MM.1S (cell line): ENCODE measurements around the gene IL1RAP.

ENCODE experiments used
- DNase-seq: peaks from one replicate; pipeline ENCODE4 v3.0.0-alpha.2; 2015
- H2AFZ ChIP-seq: fragments of 300-600 bp; sonication (generic); 2 replicates; pipeline ENCODE4 v1.6.0; 2016; ENCODE audit warnings: antibody characterized with exemption, low read length
- H3F3A ChIP-seq: fragments of 300-600 bp; sonication (generic); 2 replicates; pipeline ENCODE4 v1.6.1; 2016; ENCODE audit warnings: mild to moderate bottlenecking, antibody characterized with exemption, low read length, moderate library complexity, mixed read lengths; ENCODE audit not compliant: insufficient read depth
- H3K27ac ChIP-seq: fragments of 300-600 bp; sonication (generic); 2 replicates; pipeline ENCODE4 v1.5.1; 2016; ENCODE audit warnings: mild to moderate bottlenecking, low read length
- H3K27me3 ChIP-seq: fragments of 300-600 bp; sonication (generic); replicated peaks from 2 replicates; pipeline ENCODE4 v1.6.0; 2016; ENCODE audit warnings: low read length; ENCODE audit not compliant: insufficient read depth
- H3K36me3 ChIP-seq: fragments of 300-600 bp; sonication (generic); replicated peaks from 2 replicates; pipeline ENCODE4 v1.6.1; 2016; ENCODE audit warnings: mild to moderate bottlenecking, low read length, mixed read lengths; ENCODE audit not compliant: insufficient read depth
- H3K4me1 ChIP-seq: fragments of 300-600 bp; sonication (generic); 2 replicates; pipeline ENCODE4 v1.6.1; 2016; ENCODE audit warnings: low read length, mixed read lengths
- H3K4me2 ChIP-seq: fragments of 300-600 bp; sonication (generic); 2 replicates; pipeline ENCODE4 v1.6.0; 2016; ENCODE audit warnings: low read depth, low read length
- H3K4me3 ChIP-seq: fragments of 300-600 bp; sonication (generic); 2 replicates; pipeline ENCODE4 v1.5.1; 2016; ENCODE audit warnings: low read length, mixed read lengths
- H3K79me2 ChIP-seq: fragments of 300-600 bp; sonication (generic); 2 replicates; pipeline ENCODE4 v1.6.1; 2016; ENCODE audit warnings: mixed run types, low read length, mixed read lengths
- H3K9ac ChIP-seq: fragments of 300-600 bp; sonication (generic); 2 replicates; pipeline ENCODE4 v1.6.1; 2016; ENCODE audit warnings: low read length, mixed read lengths
- H3K9me2 ChIP-seq: fragments of 300-600 bp; sonication (generic); replicated peaks from 2 replicates; pipeline ENCODE4 v1.6.1; 2016; ENCODE audit warnings: mild to moderate bottlenecking, low read length, mixed read lengths; ENCODE audit not compliant: insufficient read depth
- H3K9me3 ChIP-seq: fragments of 300-600 bp; sonication (generic); replicated peaks from 2 replicates; pipeline ENCODE4 v1.6.1; 2016; ENCODE audit warnings: mild to moderate bottlenecking, low read length, mixed read lengths; ENCODE audit not compliant: insufficient read depth
- H4K20me1 ChIP-seq: fragments of 300-600 bp; sonication (generic); 2 replicates; pipeline ENCODE4 v1.6.1; 2016; ENCODE audit warnings: mild to moderate bottlenecking, low read length, moderate library complexity, mixed read lengths; ENCODE audit not compliant: insufficient read depth
- CTCF ChIP-seq: fragments of 300-600 bp; sonication (generic); IDR thresholded peaks from 2 replicates; pipeline ENCODE4 v1.5.1; 2016; ENCODE audit warnings: antibody characterized with exemption, low read length, mixed read lengths
- EZH2 ChIP-seq: fragments of 300-600 bp; sonication (generic); optimal IDR thresholded peaks from 2 replicates; pipeline ENCODE3; 2017; ENCODE audit warnings: low read depth, mild to moderate bottlenecking, antibody characterized with exemption, low read length, mixed read lengths
- EZH2phosphoT487 ChIP-seq: fragments of 300-600 bp; sonication (generic); IDR thresholded peaks from 2 replicates; pipeline ENCODE4 v1.6.1; 2018; ENCODE audit warnings: antibody characterized with exemption, low read length

IL1RAP gene

DNA sequence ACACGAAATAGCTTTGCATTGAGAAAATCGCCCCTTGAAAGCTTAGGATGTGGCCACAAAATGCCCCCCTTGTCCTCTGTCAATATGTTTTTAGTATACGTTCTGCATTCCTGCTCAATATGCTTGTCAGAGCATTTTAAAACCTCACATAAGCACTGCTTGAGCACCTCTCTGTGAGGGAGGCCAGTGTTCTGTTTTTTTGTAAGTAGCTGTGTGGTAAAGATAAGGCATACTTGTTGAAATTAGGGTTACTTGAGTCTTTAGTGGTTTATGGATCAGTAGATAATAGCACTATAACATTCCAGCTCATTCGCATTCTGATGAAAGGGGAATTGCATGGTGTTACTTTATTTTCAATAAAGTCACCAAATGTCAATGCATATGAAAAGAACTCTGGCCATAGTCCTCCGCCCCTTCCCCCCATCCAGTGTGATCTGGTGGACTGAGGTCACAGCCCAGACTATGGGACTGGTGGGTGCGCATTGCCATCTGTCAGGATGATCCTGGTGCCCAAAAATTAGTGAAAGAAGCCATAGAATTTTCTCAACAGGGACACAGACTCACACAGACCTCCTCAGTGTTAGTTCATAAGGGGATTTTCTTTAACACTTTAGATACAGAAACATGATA lies 33.1 kb downstream of the IL1RAP start:
- no peak for DNase-seq
- H3K9me2 ChIP-seq = no peaks in the 10 kb centered on the region
- H3K79me2 ChIP-seq = no peaks in the 10 kb centered on the region
- no peak overlapping the region for H3K4me3 ChIP-seq
- TF ChIP-seq EZH2 (no peak), EZH2phosphoT487 (no peak), CTCF (no peak)
- no peaks in the 10 kb centered on the region for H4K20me1 ChIP-seq
- H3K27ac ChIP-seq = no peak overlapping the region
- no peak overlapping the region for H2AFZ ChIP-seq
- no peaks in the 10 kb centered on the region for H3K27me3 ChIP-seq
- H3K36me3 ChIP-seq = no peaks in the 10 kb centered on the region
- H3K9ac ChIP-seq = no peak overlapping the region
- H3K4me1 ChIP-seq = no peaks in the 10 kb centered on the region
- no peaks in the 10 kb centered on the region for H3K9me3 ChIP-seq
- no peak overlapping the region for H3K4me2 ChIP-seq
- no peaks in the 10 kb centered on the region for H3F3A ChIP-seq

GRCh38 chr3:190548031-190548656 lies 34.3 kb downstream of the IL1RAP start:
- no peak overlapping the region for H3K4me2 ChIP-seq
- H3F3A ChIP-seq = no peaks in the 10 kb centered on the region
- no peaks in the 10 kb centered on the region for H3K79me2 ChIP-seq
- H3K4me1 ChIP-seq = no peaks in the 10 kb centered on the region
- no peak overlapping the region for H3K27ac ChIP-seq
- no peak overlapping the region for H2AFZ ChIP-seq
- no peaks in the 10 kb centered on the region for H3K36me3 ChIP-seq
- H3K9ac ChIP-seq = no peak overlapping the region
- H3K27me3 ChIP-seq = no peaks in the 10 kb centered on the region
- no peak overlapping the region for H3K4me3 ChIP-seq
- no peak for TF ChIP-seq CTCF
- TF ChIP-seq EZH2 = no peak
- TF ChIP-seq EZH2phosphoT487 = no peak
- H3K9me2 ChIP-seq = no peaks in the 10 kb centered on the region
- DNase-seq = no peak
- H4K20me1 ChIP-seq = no peaks in the 10 kb centered on the region
- no peaks in the 10 kb centered on the region for H3K9me3 ChIP-seq

DNA sequence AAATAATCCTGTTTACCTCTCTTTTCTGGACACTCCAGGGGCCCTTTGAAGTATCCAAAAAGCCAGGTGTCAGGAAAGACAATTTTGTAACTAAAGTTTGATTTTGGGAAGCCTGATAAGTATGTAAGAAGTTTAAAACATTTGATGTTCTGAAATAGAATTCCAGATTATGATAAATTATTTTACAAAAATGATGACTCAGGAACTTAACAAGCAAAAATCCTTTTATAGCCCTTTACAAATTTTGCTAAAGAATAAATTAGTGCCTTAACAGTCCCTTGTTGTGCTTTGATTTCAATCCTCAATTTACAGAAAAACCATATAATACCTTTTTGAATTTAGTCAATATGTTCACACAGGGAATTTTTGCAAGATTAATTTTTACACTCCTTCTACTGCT lies 38.1 kb downstream of the IL1RAP start:
- no peaks in the 10 kb centered on the region for H3F3A ChIP-seq
- TF ChIP-seq CTCF = no peak
- no peak overlapping the region for H2AFZ ChIP-seq
- no peak overlapping the region for H3K4me3 ChIP-seq
- no peak overlapping the region for H3K27ac ChIP-seq
- no peaks in the 10 kb centered on the region for H3K9me2 ChIP-seq
- H3K4me1 ChIP-seq = no peaks in the 10 kb centered on the region
- no peak overlapping the region for H3K9ac ChIP-seq
- no peaks in the 10 kb centered on the region for H3K9me3 ChIP-seq
- no peaks in the 10 kb centered on the region for H3K36me3 ChIP-seq
- no peak overlapping the region for H3K4me2 ChIP-seq
- H3K79me2 ChIP-seq = no peaks in the 10 kb centered on the region
- no peak for DNase-seq
- H4K20me1 ChIP-seq = no peaks in the 10 kb centered on the region
- no peaks in the 10 kb centered on the region for H3K27me3 ChIP-seq
